SK-N-SH (cell line): ENCODE data around the gene PRDM5. TPM values are rescaled to one million over a fixed set of nuclear protein-coding genes. Genes with fewer than 3 reads are reported as not detected.

Source experiments
- CTCF ChIA-PET: fragments of 300-600, 350-600 bp; formaldehyde crosslinking; extraction: SDS; loops from one replicate; lab custom pipeline; 2021; lab: Yijun Ruan, JAX
- POLR2A ChIA-PET: fragments of 350-600 bp; sonication (Branson Sonifier 250); formaldehyde crosslinking; extraction: SDS; loops from one replicate; lab custom pipeline; 2020; ENCODE audit warnings: antibody characterized with exemption, inconsistent platforms; lab: Yijun Ruan, JAX
- DNase-seq: peaks from one replicate; pipeline ENCODE4 v3.0.0; 2012
- H2AFZ ChIP-seq: fragments of 200-600 bp; sonication (generic); 2 replicates; pipeline ENCODE4 v1.8.1; 2016; ENCODE audit warnings: antibody characterized with exemption, mild to moderate bottlenecking, low read depth
- H3F3A ChIP-seq: fragments of 200-600 bp; sonication (generic); replicated peaks from 2 replicates; pipeline ENCODE3; 2016; ENCODE audit warnings: antibody characterized with exemption, mild to moderate bottlenecking; ENCODE audit not compliant: insufficient read depth
- H3K27ac ChIP-seq, 2 experiments: fragments of 200-500 bp in 1 of 2; fragments of 200-600 bp in 1 of 2; sonication (Bioruptor generic) in 1 of 2; sonication (generic), shearing (Covaris generic) in 1 of 2; 2 replicates each; pipeline versions ENCODE4 v1.5.1 to v1.6.1; 2014 to 2016; ENCODE audit warnings: low read depth in 2 of 2, inconsistent platforms in 1 of 2, low read length in 1 of 2, mild to moderate bottlenecking in 1 of 2, mixed read lengths in 1 of 2
- H3K27me3 ChIP-seq: fragments of 200-600 bp; sonication (generic), shearing (Covaris generic); 2 replicates; pipeline ENCODE4 v1.6.1; 2016; ENCODE audit warnings: mixed run types; ENCODE audit not compliant: insufficient read depth
- H3K36me3 ChIP-seq, 2 experiments: fragments of 200-500 bp in 1 of 2; fragments of 200-600 bp in 1 of 2; sonication (Bioruptor generic) in 1 of 2; sonication (generic) in 1 of 2; replicated peaks in 1 of 2; 2 replicates each; pipeline versions ENCODE3 to v1.5.1; 2014 to 2016; ENCODE audit warnings: low read length in 1 of 2, mild to moderate bottlenecking in 1 of 2; ENCODE audit not compliant: insufficient read depth in 2 of 2, control insufficient read depth in 1 of 2
- H3K4me1 ChIP-seq, 2 experiments: fragments of 200-500 bp in 1 of 2; fragments of 200-600 bp in 1 of 2; sonication (Bioruptor generic) in 1 of 2; sonication (generic), shearing (Covaris generic) in 1 of 2; 2 replicates each; pipeline versions ENCODE4 v1.5.1 to v1.6.1; 2014 to 2016; ENCODE audit warnings: low read depth in 1 of 2, low read length in 1 of 2, mixed run types in 1 of 2; ENCODE audit not compliant: insufficient read depth in 2 of 2, control insufficient read depth in 1 of 2
- H3K4me2 ChIP-seq: fragments of 200-600 bp; sonication (generic), shearing (Covaris generic); 2 replicates; pipeline ENCODE4 v1.6.1; 2017; ENCODE audit warnings: mixed run types
- H3K4me3 ChIP-seq, 2 experiments: fragments of 200-500 bp in 1 of 2; fragments of 200-600 bp in 1 of 2; sonication (Bioruptor generic) in 1 of 2; sonication (generic), shearing (Covaris generic) in 1 of 2; 2 replicates each; pipeline versions ENCODE4 v1.5.1 to v1.8.1; 2014 to 2016; ENCODE audit warnings: low read depth in 2 of 2, inconsistent platforms in 1 of 2, low read length in 1 of 2, mild to moderate bottlenecking in 1 of 2, mixed read lengths in 1 of 2, moderate library complexity in 1 of 2
- H3K79me2 ChIP-seq: fragments of 200-600 bp; sonication (generic); 2 replicates; pipeline ENCODE4 v1.8.1; 2017; ENCODE audit warnings: mild to moderate bottlenecking; ENCODE audit not compliant: insufficient read depth
- H3K9ac ChIP-seq: fragments of 200-600 bp; sonication (generic); 2 replicates; pipeline ENCODE4 v1.6.1; 2017; ENCODE audit warnings: mixed run types
- H3K9me2 ChIP-seq: fragments of 200-600 bp; sonication (generic); 2 replicates; pipeline ENCODE4 v1.6.1; 2017; ENCODE audit warnings: mixed run types
- H3K9me3 ChIP-seq: fragments of 200-600 bp; sonication (generic); 2 replicates; pipeline ENCODE4 v1.6.1; 2017; ENCODE audit warnings: mixed run types, mild to moderate bottlenecking, moderate library complexity
- H4K20me1 ChIP-seq: fragments of 200-600 bp; sonication (generic); 2 replicates; pipeline ENCODE4 v1.6.1; 2017; ENCODE audit warnings: mild to moderate bottlenecking, mixed run types; ENCODE audit not compliant: insufficient read depth
- CHD2 ChIP-seq: fragments of 150-350 bp; IDR thresholded peaks from 2 replicates; pipeline ENCODE4 v1.6.1; 2018; ENCODE audit warnings: low read length; ENCODE audit not compliant: partially characterized antibody
- JUND ChIP-seq: IDR thresholded peaks from 2 replicates; pipeline ENCODE4 v1.4.0; 2012
- MEF2A ChIP-seq: IDR thresholded peaks from 2 replicates; pipeline ENCODE4 v1.4.0; 2012; ENCODE audit warnings: low read depth, borderline replicate concordance
- NFIC ChIP-seq: IDR thresholded peaks from 2 replicates; pipeline ENCODE4 v1.4.0; 2012; ENCODE audit warnings: borderline replicate concordance
- POLR2AphosphoS5 ChIP-seq: IDR thresholded peaks from 2 replicates; pipeline ENCODE4 v1.6.1; 2012; ENCODE audit warnings: low read depth, low read length
- RAD21 ChIP-seq: IDR thresholded peaks from 2 replicates; pipeline ENCODE4 v1.6.1; 2012; ENCODE audit warnings: mild to moderate bottlenecking, low read length
- RCOR1 ChIP-seq: fragments of 150-350 bp; IDR thresholded peaks from 2 replicates; pipeline ENCODE4 v1.6.1; 2017; ENCODE audit warnings: antibody characterized with exemption, low read length
- RFX5 ChIP-seq: IDR thresholded peaks from 2 replicates; pipeline ENCODE4 v1.6.1; 2012; ENCODE audit warnings: mild to moderate bottlenecking, improper control_type of control experiment, low read length
- RXRA ChIP-seq: IDR thresholded peaks from 2 replicates; pipeline ENCODE4 v1.4.0; 2012; ENCODE audit warnings: low read depth, mild to moderate bottlenecking, borderline replicate concordance
- SMC3 ChIP-seq: IDR thresholded peaks from 2 replicates; pipeline ENCODE4 v1.6.1; 2012; ENCODE audit warnings: low read depth, low read length, improper control_type of control experiment
- TAF1 ChIP-seq: IDR thresholded peaks from 2 replicates; pipeline ENCODE4 v1.6.1; 2012; ENCODE audit warnings: low read depth, mild to moderate bottlenecking, low read length, moderate library complexity, borderline replicate concordance
- TCF12 ChIP-seq: IDR thresholded peaks from 2 replicates; pipeline ENCODE4 v1.4.0; 2012
- TEAD4 ChIP-seq: IDR thresholded peaks from 2 replicates; pipeline ENCODE4 v1.4.0; 2012; ENCODE audit warnings: mild to moderate bottlenecking, borderline replicate concordance; ENCODE audit not compliant: insufficient read depth
- WGBS: methylation state at CpG from one replicate; pipeline ENCODE4 v1.1.6; 2017; ENCODE audit warnings: low lambda C conversion rate; 5-methylcytosine and 5-hydroxymethylcytosine counted together
- polyA plus RNA-seq, 3 experiments: library from polyadenylated mRNA; depleted of rRNA; stranded (reverse); fragments of >200 nt; gene quantifications; 2 replicates each; pipeline ENCODE4 v1.2.3, GENCODE V29; 2012
- TF ChIP-seq, protein P1 (sequence below): fragments of 150-350 bp; IDR thresholded peaks from 2 replicates; pipeline ENCODE4 v1.6.1; 2016; ENCODE audit warnings: mild to moderate bottlenecking, low read depth, low read length
- TF ChIP-seq, protein P2 (sequence below): IDR thresholded peaks from 2 replicates; pipeline ENCODE4 v1.4.0; 2012; ENCODE audit warnings: low read depth, borderline replicate concordance
- TF ChIP-seq, protein P3 (sequence below): IDR thresholded peaks from 2 replicates; pipeline ENCODE4 v1.6.1; 2012; ENCODE audit warnings: mild to moderate bottlenecking, low read depth, low read length, moderate library complexity
- TF ChIP-seq, protein P4 (sequence below): IDR thresholded peaks from 2 replicates; pipeline ENCODE4; 2012

PRDM5 gene
- polyA plus RNA-seq, 1 of the 3 experiments (the other 2 are of a cell fraction), result 3.8 TPM

DNA sequence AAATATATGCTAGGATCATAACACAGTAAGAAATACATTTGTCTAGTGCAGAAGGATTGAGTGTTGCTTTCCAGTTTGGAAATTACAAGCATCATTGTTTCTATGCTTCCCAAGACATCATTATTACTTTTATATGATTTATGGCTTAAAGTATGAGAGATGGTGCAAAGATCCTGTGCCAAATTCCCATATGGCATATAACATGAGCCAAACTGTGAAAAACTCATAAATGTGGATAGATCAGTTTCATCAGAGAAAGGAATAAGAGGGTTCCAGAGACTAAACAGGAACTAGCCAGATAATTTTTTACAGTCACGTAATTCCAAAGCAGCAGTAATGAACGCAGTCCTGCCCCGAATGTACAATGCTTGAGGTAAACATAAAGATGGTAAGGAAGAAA is 126.3 kb downstream of the PRDM5 start (continued):
- TF ChIP-seq, protein P1, sequence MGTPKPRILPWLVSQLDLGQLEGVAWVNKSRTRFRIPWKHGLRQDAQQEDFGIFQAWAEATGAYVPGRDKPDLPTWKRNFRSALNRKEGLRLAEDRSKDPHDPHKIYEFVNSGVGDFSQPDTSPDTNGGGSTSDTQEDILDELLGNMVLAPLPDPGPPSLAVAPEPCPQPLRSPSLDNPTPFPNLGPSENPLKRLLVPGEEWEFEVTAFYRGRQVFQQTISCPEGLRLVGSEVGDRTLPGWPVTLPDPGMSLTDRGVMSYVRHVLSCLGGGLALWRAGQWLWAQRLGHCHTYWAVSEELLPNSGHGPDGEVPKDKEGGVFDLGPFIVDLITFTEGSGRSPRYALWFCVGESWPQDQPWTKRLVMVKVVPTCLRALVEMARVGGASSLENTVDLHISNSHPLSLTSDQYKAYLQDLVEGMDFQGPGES, result no peak
- no peak for TF ChIP-seq RFX5
- TF ChIP-seq TAF1, result no peak
- TF ChIP-seq, protein P2, sequence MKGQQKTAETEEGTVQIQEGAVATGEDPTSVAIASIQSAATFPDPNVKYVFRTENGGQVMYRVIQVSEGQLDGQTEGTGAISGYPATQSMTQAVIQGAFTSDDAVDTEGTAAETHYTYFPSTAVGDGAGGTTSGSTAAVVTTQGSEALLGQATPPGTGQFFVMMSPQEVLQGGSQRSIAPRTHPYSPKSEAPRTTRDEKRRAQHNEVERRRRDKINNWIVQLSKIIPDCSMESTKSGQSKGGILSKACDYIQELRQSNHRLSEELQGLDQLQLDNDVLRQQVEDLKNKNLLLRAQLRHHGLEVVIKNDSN, result no peak
- TF ChIP-seq, protein P3, sequence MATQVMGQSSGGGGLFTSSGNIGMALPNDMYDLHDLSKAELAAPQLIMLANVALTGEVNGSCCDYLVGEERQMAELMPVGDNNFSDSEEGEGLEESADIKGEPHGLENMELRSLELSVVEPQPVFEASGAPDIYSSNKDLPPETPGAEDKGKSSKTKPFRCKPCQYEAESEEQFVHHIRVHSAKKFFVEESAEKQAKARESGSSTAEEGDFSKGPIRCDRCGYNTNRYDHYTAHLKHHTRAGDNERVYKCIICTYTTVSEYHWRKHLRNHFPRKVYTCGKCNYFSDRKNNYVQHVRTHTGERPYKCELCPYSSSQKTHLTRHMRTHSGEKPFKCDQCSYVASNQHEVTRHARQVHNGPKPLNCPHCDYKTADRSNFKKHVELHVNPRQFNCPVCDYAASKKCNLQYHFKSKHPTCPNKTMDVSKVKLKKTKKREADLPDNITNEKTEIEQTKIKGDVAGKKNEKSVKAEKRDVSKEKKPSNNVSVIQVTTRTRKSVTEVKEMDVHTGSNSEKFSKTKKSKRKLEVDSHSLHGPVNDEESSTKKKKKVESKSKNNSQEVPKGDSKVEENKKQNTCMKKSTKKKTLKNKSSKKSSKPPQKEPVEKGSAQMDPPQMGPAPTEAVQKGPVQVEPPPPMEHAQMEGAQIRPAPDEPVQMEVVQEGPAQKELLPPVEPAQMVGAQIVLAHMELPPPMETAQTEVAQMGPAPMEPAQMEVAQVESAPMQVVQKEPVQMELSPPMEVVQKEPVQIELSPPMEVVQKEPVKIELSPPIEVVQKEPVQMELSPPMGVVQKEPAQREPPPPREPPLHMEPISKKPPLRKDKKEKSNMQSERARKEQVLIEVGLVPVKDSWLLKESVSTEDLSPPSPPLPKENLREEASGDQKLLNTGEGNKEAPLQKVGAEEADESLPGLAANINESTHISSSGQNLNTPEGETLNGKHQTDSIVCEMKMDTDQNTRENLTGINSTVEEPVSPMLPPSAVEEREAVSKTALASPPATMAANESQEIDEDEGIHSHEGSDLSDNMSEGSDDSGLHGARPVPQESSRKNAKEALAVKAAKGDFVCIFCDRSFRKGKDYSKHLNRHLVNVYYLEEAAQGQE, result no peak
- no peak for TF ChIP-seq RXRA
- TF ChIP-seq SMC3, result no peak
- TF ChIP-seq, all 33 proteins: peak for 0

DNA sequence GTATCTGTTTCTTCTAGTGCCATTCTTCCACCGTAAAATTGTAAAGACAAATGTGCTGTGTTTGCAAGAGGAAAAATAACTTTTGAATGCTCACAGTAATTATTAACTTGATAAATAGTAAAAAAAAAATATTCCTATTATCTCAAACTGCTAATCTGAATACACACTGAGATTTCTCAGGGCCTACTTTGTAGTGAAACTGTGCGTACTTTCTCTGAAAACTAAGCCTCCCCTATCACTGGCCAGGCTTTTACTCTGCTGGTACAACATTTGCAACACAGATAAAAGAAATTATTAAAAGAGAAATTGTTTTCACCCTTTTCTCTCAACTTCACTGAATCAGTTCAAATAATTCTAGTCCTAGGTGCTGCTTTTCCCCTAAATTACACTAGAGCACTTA is 137.3 kb downstream of the PRDM5 start:
- no peak overlapping the region for H3K27ac ChIP-seq
- no peaks in the 10 kb centered on the region for H3K9me2 ChIP-seq
- H3F3A ChIP-seq, result no peaks in the 10 kb centered on the region
- WGBS, result 96% methylated on average over 2 of the region's 2 CpGs
- no peaks in the 10 kb centered on the region for H3K9me3 ChIP-seq
- ChIA-PET POLR2A (no interaction called here), CTCF (no interaction called here)
- H4K20me1 ChIP-seq, result no peaks in the 10 kb centered on the region
- H3K79me2 ChIP-seq, result no peaks in the 10 kb centered on the region
- no peaks in the 10 kb centered on the region for H3K27me3 ChIP-seq
- no peak for TF ChIP-seq JUND
- TF ChIP-seq RFX5, result no peak
- TF ChIP-seq MEF2A, result no peak
- TF ChIP-seq TCF12, result no peak
- TF ChIP-seq NFIC, result no peak
- no peak for TF ChIP-seq RAD21
- TF ChIP-seq, protein P4, sequence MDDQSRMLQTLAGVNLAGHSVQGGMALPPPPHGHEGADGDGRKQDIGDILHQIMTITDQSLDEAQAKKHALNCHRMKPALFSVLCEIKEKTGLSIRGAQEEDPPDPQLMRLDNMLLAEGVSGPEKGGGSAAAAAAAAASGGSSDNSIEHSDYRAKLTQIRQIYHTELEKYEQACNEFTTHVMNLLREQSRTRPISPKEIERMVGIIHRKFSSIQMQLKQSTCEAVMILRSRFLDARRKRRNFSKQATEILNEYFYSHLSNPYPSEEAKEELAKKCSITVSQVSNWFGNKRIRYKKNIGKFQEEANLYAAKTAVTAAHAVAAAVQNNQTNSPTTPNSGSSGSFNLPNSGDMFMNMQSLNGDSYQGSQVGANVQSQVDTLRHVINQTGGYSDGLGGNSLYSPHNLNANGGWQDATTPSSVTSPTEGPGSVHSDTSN, result no peak
- no peak for TF ChIP-seq POLR2AphosphoS5
- no peak for TF ChIP-seq CHD2
- no peak for TF ChIP-seq RCOR1
- TF ChIP-seq TEAD4, result no peak
- H3K4me1 ChIP-seq, result no peaks in the 10 kb centered on the region; a peak in 1 of 4 replicates
- H3K9ac ChIP-seq, result no peak overlapping the region
- H2AFZ ChIP-seq, result no peak overlapping the region
- no peak overlapping the region for H3K4me3 ChIP-seq
- H3K36me3 ChIP-seq, result peaks cover 0 to 3% of the 10 kb centered on the region in 2 experiments
- DNase-seq, result no peak
- H3K4me2 ChIP-seq, result no peak overlapping the region
